T-cell (primary cell): ENCODE measurements around the gene S1PR5. TPM values are rescaled to one million over a fixed set of nuclear protein-coding genes. Genes with fewer than 3 reads are reported as not detected.

Experiments used
- ATAC-seq, 4 experiments: fragments of 200-7000 bp in 3 of 4; fragments of 150-1000 bp in 1 of 4; cut with Tn5 transposase; replicated peaks in 1 of 4; 1 replicate in 3 of 4; 2 replicates in 1 of 4; pipeline ENCODE4 v1.10.0; 2021; ENCODE audit warnings: moderate library complexity in 3 of 4, mild to moderate bottlenecking in 2 of 4, moderate number of reproducible peaks in 1 of 4
- CTCF ChIA-PET, 2 donors: fragments of 300-600 bp; sonication (Branson Sonifier 250); formaldehyde crosslinking; loops; one replicate each; lab custom pipeline; 2022; ENCODE audit warnings: antibody characterized with exemption in 2 of 2; lab: Charles Lee
- POLR2A ChIA-PET, 2 donors: fragments of 300-600 bp; sonication (Branson Sonifier 250); formaldehyde crosslinking; loops; one replicate each; lab custom pipeline; 2022; ENCODE audit warnings: antibody characterized with exemption in 2 of 2; lab: Charles Lee
- DNase-seq, 35 experiments: peaks; one replicate each; pipeline versions ENCODE4 v3.0.0 to v3.0.0-alpha.2; 2013 to 2023
- H3K27ac ChIP-seq: one replicate; pipeline ENCODE4 v1.5.1; 2013; ENCODE audit warnings: low read length
- H3K27me3 ChIP-seq, 2 experiments: replicated peaks in 1 of 2; 1 replicate in 1 of 2; 2 replicates in 1 of 2; pipeline versions ENCODE4 v1.6.1 to v1.7.0; 2013; ENCODE audit warnings: low read length in 1 of 2, mixed read lengths in 1 of 2; ENCODE audit not compliant: control insufficient read depth in 2 of 2, insufficient read depth in 2 of 2; ENCODE audit errors: extremely low read depth in 1 of 2
- H3K36me3 ChIP-seq, 2 donors: 1 replicate in 1 of 2; 2 replicates in 1 of 2; pipeline versions ENCODE4 v1.6.1 to v1.7.0; 2013; ENCODE audit warnings: low read length in 1 of 2; ENCODE audit not compliant: control insufficient read depth in 2 of 2, insufficient read depth in 1 of 2; ENCODE audit errors: extremely low read depth in 1 of 2
- H3K4me1 ChIP-seq, 2 experiments: 1 replicate in 1 of 2; 2 replicates in 1 of 2; pipeline versions ENCODE4 v1.6.1 to v1.7.0; 2013; ENCODE audit warnings: low read length in 2 of 2, mixed read lengths in 1 of 2; ENCODE audit not compliant: insufficient read depth in 2 of 2, control insufficient read depth in 1 of 2; ENCODE audit errors: extremely low read depth in 1 of 2
- H3K4me3 ChIP-seq, 2 donors: 1 replicate in 1 of 2; 2 replicates in 1 of 2; pipeline versions ENCODE4 v1.5.1 to v1.7.0; 2013; ENCODE audit warnings: mild to moderate bottlenecking in 2 of 2, low read length in 1 of 2, moderate library complexity in 1 of 2; ENCODE audit not compliant: control insufficient read depth in 1 of 2; ENCODE audit errors: extremely low read depth in 1 of 2
- H3K9me3 ChIP-seq: 2 replicates; pipeline ENCODE4 v1.7.0; 2013
- H3K27ac Mint-ChIP-seq, 2 donors: one replicate each; pipeline ENCODE4 v1.8.0; 2020 to 2021; ENCODE audit warnings: mild to moderate bottlenecking in 2 of 2, mixed read lengths in 2 of 2
- H3K27me3 Mint-ChIP-seq, 2 donors: one replicate each; pipeline ENCODE4 v1.8.0; 2021 to 2022; ENCODE audit warnings: mixed read lengths in 2 of 2
- H3K36me3 Mint-ChIP-seq: one replicate; pipeline ENCODE4 v1.8.0; 2021; ENCODE audit warnings: mixed read lengths
- H3K4me1 Mint-ChIP-seq, 3 donors: one replicate each; pipeline ENCODE4 v1.8.0; 2020 to 2022; ENCODE audit warnings: mixed read lengths in 3 of 3, mild to moderate bottlenecking in 1 of 3
- H3K4me3 Mint-ChIP-seq, 3 donors: one replicate each; pipeline ENCODE4 v1.8.0; 2020 to 2022; ENCODE audit warnings: mild to moderate bottlenecking in 3 of 3, mixed read lengths in 3 of 3, moderate library complexity in 3 of 3
- H3K9me3 Mint-ChIP-seq, 3 donors: one replicate each; pipeline ENCODE4 v1.8.0; 2020 to 2022; ENCODE audit warnings: mixed read lengths in 3 of 3
- WGBS: methylation state at CpG from one replicate; pipeline ENCODE4 v1.1.5; 2013; ENCODE audit warnings: missing lambda C conversion rate; ENCODE audit not compliant: insufficient coverage; 5-methylcytosine and 5-hydroxymethylcytosine counted together
- total RNA-seq, 35 experiments: library from RNA in 6 of 35; stranded (reverse) in 6 of 35; fragments of 120-200 nt in 1 of 35; gene quantifications; one replicate each; pipeline versions ENCODE4 v1.2.1 to v1.2.4 and lab custom pipeline; 2013 to 2026

Gene S1PR5
- total RNA-seq, 5 donors from 2014 or later (not counting 1 experiment from before 2014, with no cell fraction given), result 1.9 to 25.0 (median 6.5) TPM

DNA sequence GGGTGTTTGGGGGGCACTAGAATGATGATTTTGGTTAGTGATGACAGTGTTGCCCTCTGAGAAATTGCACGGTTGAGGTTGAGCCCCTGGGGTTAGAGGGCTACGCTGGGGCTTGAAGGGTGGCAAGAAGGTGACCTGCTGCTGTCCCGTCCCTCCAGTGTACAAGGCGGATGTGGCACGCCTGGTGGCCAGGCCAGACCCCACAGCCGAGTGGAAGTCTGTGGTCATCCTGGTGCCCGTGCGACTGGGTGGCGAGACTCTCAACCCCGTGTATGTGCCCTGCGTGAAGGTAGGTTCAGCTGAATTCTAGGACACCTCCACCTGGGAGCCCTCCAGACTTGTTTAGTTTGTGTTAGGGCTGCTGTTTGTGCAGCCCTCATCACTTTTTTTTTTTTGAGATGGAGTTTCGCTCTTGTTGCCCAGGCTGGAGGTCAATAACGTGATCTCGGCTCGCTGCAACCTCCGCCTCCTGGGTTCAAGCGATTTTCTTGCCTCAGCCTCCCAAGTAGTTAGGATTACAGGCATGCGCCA lies 31.6 kb upstream of the S1PR5 start:
- 95% methylated on average over 13 of the region's 18 CpGs for WGBS
- CTCF ChIA-PET, result no interaction called here
- H3K4me1 ChIP-seq, result peaks cover 21 to 67% of the 10 kb centered on the region in 2 experiments
- Mint-ChIP-seq H3K4me1 (peaks cover 33 to 42% (median 34%) of the 10 kb centered on the region in 3 donors), H3K4me3 (no peak overlapping the region), H3K36me3 (peaks cover 13% of the 10 kb centered on the region), H3K9me3 (no peaks in the 10 kb centered on the region), H3K27ac (no peak overlapping the region), H3K27me3 (no peaks in the 10 kb centered on the region)
- H3K4me3 ChIP-seq, result no peak overlapping the region
- H3K27ac ChIP-seq, result no peak overlapping the region
- H3K9me3 ChIP-seq, result no peaks in the 10 kb centered on the region
- POLR2A ChIA-PET, result no interaction called here
- H3K27me3 ChIP-seq, result no peaks in the 10 kb centered on the region
- no peak for DNase-seq
- peaks cover 19 to 56% of the 10 kb centered on the region in 2 donors for H3K36me3 ChIP-seq
- ATAC-seq, result no peak

- H3K4me1 ChIP-seq, result peaks cover 6 to 54% of the 10 kb centered on the region in 2 experiments
- ChIA-PET POLR2A (no interaction called here), CTCF (interaction anchor here in 1 of 2 donors (0.7 kb wide), 1 partner anchor 258 kb away, joined by 3 read pairs; no protein-coding TSS in a partner anchor)
- Mint-ChIP-seq H3K36me3 (peaks cover 3% of the 10 kb centered on the region), H3K27ac (no peak overlapping the region), H3K27me3 (no peaks in the 10 kb centered on the region), H3K4me3 (no peak overlapping the region), H3K9me3 (no peaks in the 10 kb centered on the region), H3K4me1 (peaks cover 14 to 27% (median 22%) of the 10 kb centered on the region in 3 donors)
- ATAC-seq (no peak), DNase-seq (no peak)
- no peaks in the 10 kb centered on the region for H3K27me3 ChIP-seq
- peaks cover 10 to 39% of the 10 kb centered on the region in 2 donors for H3K36me3 ChIP-seq
- H3K27ac ChIP-seq, result no peak overlapping the region
- WGBS, result 98% methylated on average over 17 of the region's 17 CpGs
- H3K9me3 ChIP-seq, result no peaks in the 10 kb centered on the region
- no peak overlapping the region for H3K4me3 ChIP-seq
Observed at GRCh38 chr19:10546817-10547216, 29.6 kb upstream of the S1PR5 start.

- Histone ChIP-seq H3K4me3 (peak overlapping the region; percentile 71 to 91), H3K9me3 (no peaks in the 10 kb centered on the region), H3K4me1 (peaks cover 4 to 34% of the 10 kb centered on the region in 2 experiments), H3K36me3 (peaks cover 4 to 27% of the 10 kb centered on the region in 2 donors), H3K27ac (peak overlapping the region; percentile 27), H3K27me3 (peaks cover 0 to 11% of the 10 kb centered on the region in 2 experiments)
- H3K36me3 Mint-ChIP-seq, result peaks cover 3% of the 10 kb centered on the region
- 43% methylated on average over 15 of the region's 23 CpGs for WGBS
- ChIA-PET CTCF (no interaction called here), POLR2A (no interaction called here)
- peak overlapping the region; percentile 87 to 89 for H3K27ac Mint-ChIP-seq
- peaks cover 12 to 17% (median 16%) of the 10 kb centered on the region in 3 donors for H3K4me1 Mint-ChIP-seq
- H3K27me3 Mint-ChIP-seq, result peaks cover 3 to 8% of the 10 kb centered on the region in 2 donors
- peak overlapping the region; percentile 84 to 89 (median 84) for H3K4me3 Mint-ChIP-seq
- DNase-seq (peak in 1 of 35 experiments; percentile 24), ATAC-seq (no peak)
- no peaks in the 10 kb centered on the region for H3K9me3 Mint-ChIP-seq
Observed at GRCh38 chr19:10544753-10545251, 27.6 kb upstream of the S1PR5 start.

GRCh38 chr19:10544242-10544752 lies 27.1 kb upstream of the S1PR5 start:
- CTCF ChIA-PET, result no interaction called here
- H3K4me1 ChIP-seq, result peaks cover 4 to 32% of the 10 kb centered on the region in 2 experiments
- peaks cover 0 to 15% of the 10 kb centered on the region in 2 experiments for H3K27me3 ChIP-seq
- H3K27ac ChIP-seq, result peak overlapping the region; percentile 27
- POLR2A ChIA-PET, result no interaction called here
- no peaks in the 10 kb centered on the region for H3K9me3 ChIP-seq
- peak overlapping the region; percentile 87 to 89 for H3K27ac Mint-ChIP-seq
- peaks cover 3% of the 10 kb centered on the region for H3K36me3 Mint-ChIP-seq
- peak overlapping the region; percentile 84 to 89 (median 84) for H3K4me3 Mint-ChIP-seq
- DNase-seq (peak in 3 of 35 experiments; percentile 14 to 39 (median 17)), ATAC-seq (peak in 1 of 4 experiments; percentile 6)
- H3K4me1 Mint-ChIP-seq, result peaks cover 12 to 17% (median 16%) of the 10 kb centered on the region in 3 donors
- 21% methylated on average over 20 of the region's 22 CpGs for WGBS
- peaks cover 3 to 8% of the 10 kb centered on the region in 2 donors for H3K27me3 Mint-ChIP-seq
- H3K4me3 ChIP-seq, result peak overlapping the region; percentile 71 to 91
- peaks cover 2 to 23% of the 10 kb centered on the region in 2 donors for H3K36me3 ChIP-seq
- no peaks in the 10 kb centered on the region for H3K9me3 Mint-ChIP-seq

DNA sequence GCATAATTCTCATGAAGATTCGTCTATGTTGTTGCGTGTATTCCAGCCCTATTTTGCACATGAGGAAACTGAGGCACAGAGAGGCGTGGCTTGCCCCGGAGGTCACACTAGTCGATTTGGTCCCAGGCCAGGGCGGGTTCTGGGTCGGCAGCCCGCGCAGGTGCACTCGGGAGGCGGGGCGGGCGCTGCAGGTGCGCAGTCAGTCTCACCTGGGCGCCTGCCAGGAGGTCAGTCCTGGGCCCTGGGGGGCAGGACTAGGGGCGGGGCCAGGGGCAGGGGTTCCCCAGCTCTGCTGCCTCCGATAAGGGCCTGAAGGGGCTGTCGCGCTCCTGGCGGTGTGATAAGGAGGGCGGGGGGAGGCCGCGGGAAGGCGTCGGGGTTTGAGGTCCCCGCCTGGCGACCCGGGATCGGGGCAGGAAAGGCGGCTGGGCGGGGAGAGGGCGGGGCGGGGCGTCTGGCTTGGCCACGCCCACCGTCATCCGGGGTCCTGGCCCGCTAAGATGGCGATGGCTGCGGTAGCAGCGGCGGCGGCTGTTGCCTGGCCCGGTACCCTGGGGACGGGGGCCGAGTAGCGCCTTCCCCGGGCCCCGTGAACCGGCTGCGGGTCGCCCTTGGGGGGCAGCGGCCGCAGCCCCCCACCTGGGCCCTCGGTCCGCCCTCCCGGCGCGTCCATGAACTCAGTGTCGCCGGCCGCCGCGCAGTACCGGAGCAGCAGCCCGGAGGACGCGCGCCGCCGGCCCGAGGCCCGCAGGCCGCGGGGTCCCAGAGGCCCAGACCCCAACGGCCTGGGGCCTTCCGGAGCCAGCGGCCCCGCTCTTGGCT lies 26.4 kb upstream of the S1PR5 start, which contains the start of gene ATG4D:
Gene ATG4D (plus strand): TSS at position 485 of the 822 bp plus-strand sequence. CDS start 187 bp downstream, at position 672.
- Mint-ChIP-seq H3K9me3 (no peaks in the 10 kb centered on the region), H3K4me3 (peak within 1 kb of the TSS; percentile 84 to 89 (median 84)), H3K27me3 (peaks cover 9 to 13% of the 10 kb centered on the region in 2 donors), H3K36me3 (peaks cover 3% of the 10 kb centered on the region), H3K4me1 (peaks cover 12 to 17% (median 16%) of the 10 kb centered on the region in 3 donors), H3K27ac (peak within 1 kb of the TSS; percentile 87 to 89)
- POLR2A ChIA-PET, result interaction anchor here in 1 of 2 donors (0.7 kb wide), 2 partner anchors 27 to 158 kb away, joined by 8 to 10 read pairs; no protein-coding TSS in a partner anchor
- Histone ChIP-seq H3K4me3 (peak within 1 kb of the TSS; percentile 71 to 91), H3K27me3 (peaks cover 0 to 20% of the 10 kb centered on the region in 2 experiments), H3K9me3 (no peaks in the 10 kb centered on the region), H3K36me3 (peaks cover 2 to 16% of the 10 kb centered on the region in 2 donors), H3K27ac (peak within 1 kb of the TSS; percentile 58), H3K4me1 (peaks cover 4 to 32% of the 10 kb centered on the region in 2 experiments)
- CTCF ChIA-PET, result interaction anchor here (0.5 to 1.4 kb wide), 6 partner anchors 8 to 209 kb away, joined by 3 to 5 read pairs (median 3); partner anchors contain the start of gene CDC37 (in 1 of the 2)
- WGBS, result 1% methylated on average over 78 of the region's 79 CpGs
- peak; percentile 86 to 91 (median 87) for ATAC-seq
- peak; percentile 62 to 89 (median 77) for DNase-seq
